Measurements from ENCODE around the gene CNTROB.

- no peak for TF ChIP-seq CTCF (conservative IDR thresholded peaks at IDR 0.05)
- no peak for TF ChIP-seq EZH2 (IDR thresholded peaks at IDR 0.05; ENCODE audit: low read depth)
Observed at GRCh38 chr17:7995724-7996123, 63.7 kb downstream of the CNTROB start.
